ENCODE measurements around the gene TPRG1.

Gene TPRG1

DNA sequence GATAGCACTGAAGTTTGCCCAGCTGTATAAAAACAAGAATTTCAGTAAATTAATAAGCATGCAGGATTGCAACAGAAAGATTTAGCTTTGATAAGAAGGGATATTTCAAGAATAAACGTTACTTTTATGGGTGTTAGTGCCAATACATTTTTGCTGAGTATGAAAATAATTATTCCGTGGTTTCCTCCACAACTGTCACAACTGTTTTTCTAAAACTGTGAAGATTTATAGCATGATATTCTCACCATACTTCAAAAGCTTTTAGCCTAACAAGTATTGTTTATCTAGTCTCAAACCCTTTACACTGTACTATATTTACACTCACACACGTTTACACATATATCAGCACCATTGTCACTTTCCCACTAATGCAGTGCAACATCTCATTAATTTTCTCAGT lies 200.5 kb downstream of the TPRG1 start:
- no peak for DNase-seq (ENCODE audit: low read depth, low spot score)

More for the DNA sequence above, 200.5 kb downstream of the TPRG1 start:
- H3K27me3 ChIP-seq (ENCODE audit: insufficient read depth, insufficient read length) = no peaks in the 10 kb centered on the region
- H3K4me1 ChIP-seq (ENCODE audit: insufficient read depth, insufficient read length) = no peaks in the 10 kb centered on the region
- H3K9me3 ChIP-seq (ENCODE audit: insufficient read depth, low read length) = no peaks in the 10 kb centered on the region
- no peak overlapping the region for H3K4me3 ChIP-seq (ENCODE audit: insufficient read length, low read depth)
- no peaks in the 10 kb centered on the region for H3K36me3 ChIP-seq (ENCODE audit: insufficient read depth, insufficient read length, low read length)
- no peak overlapping the region for H3K9ac ChIP-seq (ENCODE audit: insufficient read length, low read depth)
- TF ChIP-seq ZNF274 (IDR thresholded peaks at IDR 0.05; ENCODE audit: low read depth, low read length) (no peak), YY1 (IDR thresholded peaks at IDR 0.05; ENCODE audit: insufficient read depth, insufficient read length) (no peak)

Measured in NT2/D1 (cell line).